ENCODE results near the gene EPHB1. TPM values are rescaled to one million over a fixed set of nuclear protein-coding genes. Genes with fewer than 3 reads are reported as not detected.

Gene EPHB1
- total RNA-seq, 1 donor from 2014 or later: 13.7 TPM

- H3K4me3 Mint-ChIP-seq: no peak overlapping the region
- no peak for DNase-seq (ENCODE audit: low read depth, low spot score)
- H3K27me3 Mint-ChIP-seq (ENCODE audit: low read depth): no peaks in the 10 kb centered on the region
- H3K9me3 Mint-ChIP-seq: no peaks in the 10 kb centered on the region
- H3K4me1 Mint-ChIP-seq: peaks cover 6% of the 10 kb centered on the region
- H3K27ac Mint-ChIP-seq (ENCODE audit: unreplicated experiment): no peak overlapping the region
- no peak for TF ChIP-seq CTCF (conservative IDR thresholded peaks at IDR 0.05)
- peaks cover 2% of the 10 kb centered on the region for H3K36me3 Mint-ChIP-seq (ENCODE audit: low read depth)
Measured at GRCh38 chr3:135261214-135261775, 466.2 kb downstream of the EPHB1 start.

- Mint-ChIP-seq H3K27me3 (ENCODE audit: low read depth) (no peaks in the 10 kb centered on the region), H3K4me1 (peaks cover 6% of the 10 kb centered on the region), H3K9me3 (no peaks in the 10 kb centered on the region), H3K27ac (ENCODE audit: unreplicated experiment) (no peak overlapping the region), H3K36me3 (ENCODE audit: low read depth) (peaks cover 2% of the 10 kb centered on the region), H3K4me3 (no peak overlapping the region)
- TF ChIP-seq CTCF (conservative IDR thresholded peaks at IDR 0.05): no peak
- DNase-seq (ENCODE audit: low read depth, low spot score): no peak
Measured at GRCh38 chr3:135261916-135262315, 466.9 kb downstream of the EPHB1 start.

- no peak overlapping the region for H3K4me3 Mint-ChIP-seq
- TF ChIP-seq CTCF (conservative IDR thresholded peaks at IDR 0.05): no peak
Measured at GRCh38 chr3:135262441-135262840, 467.4 kb downstream of the EPHB1 start.

DNA sequence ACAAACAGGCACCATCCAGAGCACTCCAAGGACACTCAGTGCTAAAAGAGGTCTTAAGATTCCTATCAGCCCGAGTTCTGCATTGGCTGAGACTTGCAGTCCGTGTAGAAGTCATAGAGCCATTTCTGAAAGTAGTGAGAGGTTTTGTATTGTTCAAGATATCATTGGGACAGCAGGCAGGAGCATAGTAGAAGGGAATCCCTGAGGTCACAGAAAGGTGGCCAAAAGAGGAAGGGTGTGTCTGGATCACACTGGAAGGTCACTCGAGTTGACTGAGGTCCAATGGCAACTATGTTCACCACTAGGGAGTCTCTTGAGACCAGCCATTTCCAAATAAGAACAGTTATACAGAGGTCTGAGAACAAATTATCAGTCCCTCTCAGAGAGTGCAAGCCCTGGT is 468.3 kb downstream of the EPHB1 start:
- H3K27me3 Mint-ChIP-seq (ENCODE audit: low read depth): no peaks in the 10 kb centered on the region
- H3K36me3 Mint-ChIP-seq (ENCODE audit: low read depth): peaks cover 2% of the 10 kb centered on the region
- H3K4me1 Mint-ChIP-seq: no peaks in the 10 kb centered on the region
- no peak for DNase-seq (ENCODE audit: low read depth, low spot score)
- H3K27ac Mint-ChIP-seq (ENCODE audit: unreplicated experiment): peak overlapping the region; percentile 10
- no peak for TF ChIP-seq CTCF (conservative IDR thresholded peaks at IDR 0.05)
- H3K9me3 Mint-ChIP-seq: no peaks in the 10 kb centered on the region
- H3K4me3 Mint-ChIP-seq: no peak overlapping the region

More at GRCh38 chr3:135262441-135262840, 467.4 kb downstream of the EPHB1 start:
- peaks cover 2% of the 10 kb centered on the region for H3K36me3 Mint-ChIP-seq (ENCODE audit: low read depth)
- no peak overlapping the region for H3K27ac Mint-ChIP-seq (ENCODE audit: unreplicated experiment)
- no peaks in the 10 kb centered on the region for H3K9me3 Mint-ChIP-seq
- H3K27me3 Mint-ChIP-seq (ENCODE audit: low read depth): no peaks in the 10 kb centered on the region
- no peak for DNase-seq (ENCODE audit: low read depth, low spot score)
- peaks cover 6% of the 10 kb centered on the region for H3K4me1 Mint-ChIP-seq

GRCh38 chr3:135267487-135267886 is 472.4 kb downstream of the EPHB1 start:
- peaks cover 19% of the 10 kb centered on the region for H3K4me1 Mint-ChIP-seq
- H3K9me3 Mint-ChIP-seq: no peaks in the 10 kb centered on the region
- TF ChIP-seq CTCF (conservative IDR thresholded peaks at IDR 0.05): no peak
- H3K27me3 Mint-ChIP-seq (ENCODE audit: low read depth): no peaks in the 10 kb centered on the region
- H3K36me3 Mint-ChIP-seq (ENCODE audit: low read depth): no peaks in the 10 kb centered on the region
- H3K4me3 Mint-ChIP-seq: no peak overlapping the region
- no peak overlapping the region for H3K27ac Mint-ChIP-seq (ENCODE audit: unreplicated experiment)
- DNase-seq (ENCODE audit: low read depth, low spot score): no peak

All from neural crest cell (in vitro differentiated cells).